SK-N-SH treated with all-trans-retinoic acid at 6 μM for 48 hours (cell line): Measurements from ENCODE around the gene DYNC1H1.

Source experiments
- ATAC-seq: fragments of 200-7000 bp; cut with Tn5 transposase; 3 replicates; pipeline ENCODE4 v1.9.1; 2020; ENCODE audit warnings: mild to moderate bottlenecking, moderate library complexity
- ARNTL ChIP-seq: fragments of 450-650 bp; formaldehyde crosslinking; IDR thresholded peaks from 2 replicates; pipeline ENCODE4 v1.5.0; 2020; ENCODE audit warnings: low read depth, mild to moderate bottlenecking, moderate library complexity, borderline replicate concordance
- BACH2 ChIP-seq: fragments of 250-450 bp; sonication (Bioruptor Pico); IDR thresholded peaks from 2 replicates; pipeline ENCODE4 v1.9.0; 2021; ENCODE audit warnings: mild to moderate bottlenecking, borderline replicate concordance
- CREB5 ChIP-seq: fragments of 250-450 bp; sonication (Bioruptor Pico); IDR thresholded peaks from 2 replicates; pipeline ENCODE4 v1.5.1; 2020; ENCODE audit warnings: low read depth, mild to moderate bottlenecking, moderate library complexity
- CSDC2 ChIP-seq: fragments of 250-450 bp; sonication (Bioruptor Pico); IDR thresholded peaks from 2 replicates; pipeline ENCODE4 v1.5.0; 2020; ENCODE audit warnings: mild to moderate bottlenecking, moderate library complexity
- ESRRG ChIP-seq: fragments of 250-450 bp; sonication (Bioruptor Pico); IDR thresholded peaks from 2 replicates; pipeline ENCODE4 v1.6.1; 2021; ENCODE audit warnings: mild to moderate bottlenecking
- ISL1 ChIP-seq: fragments of 250-450 bp; sonication (Bioruptor Pico); IDR thresholded peaks from 2 replicates; pipeline ENCODE4 v2.1.2; 2022; ENCODE audit warnings: mild to moderate bottlenecking, moderate library complexity
- OSR1 ChIP-seq: fragments of 250-450 bp; sonication (Bioruptor Pico); IDR thresholded peaks from 2 replicates; pipeline ENCODE4 v1.8.0; 2022; ENCODE audit warnings: moderate library complexity, mild to moderate bottlenecking, inconsistent platforms
- PATZ1 ChIP-seq: fragments of 250-450 bp; sonication (Bioruptor Pico); IDR thresholded peaks from 2 replicates; pipeline ENCODE4 v1.8.0; 2020; ENCODE audit warnings: mild to moderate bottlenecking, moderate library complexity, borderline replicate concordance
- POU6F1 ChIP-seq: fragments of 250-450 bp; sonication (Bioruptor Pico); IDR thresholded peaks from 2 replicates; pipeline ENCODE4 v1.8.0; 2021; ENCODE audit warnings: low read depth, mild to moderate bottlenecking, moderate library complexity, borderline replicate concordance
- RARB ChIP-seq: fragments of 250-450 bp; sonication (Bioruptor Pico); IDR thresholded peaks from 2 replicates; pipeline ENCODE4 v1.8.0; 2021; ENCODE audit warnings: mild to moderate bottlenecking, moderate library complexity
- SNAI2 ChIP-seq: fragments of 250-450 bp; sonication (Bioruptor Pico); IDR thresholded peaks from 2 replicates; pipeline ENCODE4 v1.5.0; 2020; ENCODE audit warnings: mild to moderate bottlenecking, moderate library complexity
- TCF4 ChIP-seq: fragments of 250-450 bp; sonication (Bioruptor Pico); IDR thresholded peaks from 2 replicates; pipeline ENCODE4 v1.8.0; 2021; ENCODE audit warnings: mild to moderate bottlenecking, moderate library complexity, borderline replicate concordance
- TOX ChIP-seq: fragments of 250-450 bp; sonication (Bioruptor Pico); IDR thresholded peaks from 2 replicates; pipeline ENCODE4 v1.8.0; 2021; ENCODE audit warnings: mild to moderate bottlenecking, moderate library complexity, borderline replicate concordance
- TSHZ2 ChIP-seq: fragments of 250-450 bp; sonication (Bioruptor Pico); IDR thresholded peaks from 2 replicates; pipeline ENCODE4 v1.5.0; 2020; ENCODE audit warnings: mild to moderate bottlenecking, moderate library complexity
- ZC3H10 ChIP-seq: fragments of 250-450 bp; sonication (Bioruptor Pico); IDR thresholded peaks from 2 replicates; pipeline ENCODE4 v1.5.1; 2021; ENCODE audit warnings: mild to moderate bottlenecking, moderate library complexity
- ZFP3 ChIP-seq: fragments of 250-450 bp; sonication (Bioruptor Pico); IDR thresholded peaks from 2 replicates; pipeline ENCODE4 v1.5.0; 2020; ENCODE audit warnings: mild to moderate bottlenecking, moderate library complexity
- ZFP30 ChIP-seq: fragments of 450-650 bp; formaldehyde crosslinking; IDR thresholded peaks from 2 replicates; pipeline ENCODE4 v1.5.0; 2022; ENCODE audit warnings: mild to moderate bottlenecking, moderate library complexity
- ZNF565 ChIP-seq: fragments of 450-650 bp; formaldehyde crosslinking; conservative IDR thresholded peaks from 2 replicates; pipeline ENCODE4 v1.5.0; 2020; ENCODE audit warnings: low read depth, mild to moderate bottlenecking, moderate library complexity
- ZNF70 ChIP-seq: fragments of 450-650 bp; formaldehyde crosslinking; IDR thresholded peaks from 2 replicates; pipeline ENCODE4 v1.5.0; 2020; ENCODE audit warnings: mild to moderate bottlenecking, moderate library complexity

DYNC1H1 gene

GRCh38 chr14:101965181-101965544 lies 790 bp downstream of the DYNC1H1 start (continued):
- TF ChIP-seq PATZ1 (CRISPR knock-in tag) (no peak), POU6F1 (CRISPR knock-in tag) (no peak), ZC3H10 (no peak), OSR1 (CRISPR knock-in tag) (no peak)

GRCh38 chr14:101965770-101966722 lies 1.7 kb downstream of the DYNC1H1 start:
- TF ChIP-seq ZFP3 (no peak), RARB (no peak), ZNF70 (CRISPR knock-in tag) (no peak), ESRRG (CRISPR knock-in tag) (no peak), ISL1 (CRISPR knock-in tag) (no peak), TOX (CRISPR knock-in tag) (no peak), ZNF565 (CRISPR knock-in tag) (no peak), BACH2 (CRISPR knock-in tag) (no peak), ZC3H10 (no peak), CSDC2 (CRISPR knock-in tag) (no peak), SNAI2 (CRISPR knock-in tag) (no peak), ZFP30 (no peak), OSR1 (CRISPR knock-in tag) (no peak)
- no peak for ATAC-seq

- ATAC-seq = no peak
Observed at GRCh38 chr14:101966742-101967141, 2.4 kb downstream of the DYNC1H1 start.

More at GRCh38 chr14:101966742-101967141, 2.4 kb downstream of the DYNC1H1 start:
- no peak for TF ChIP-seq ISL1 (CRISPR knock-in tag)
- TF ChIP-seq ZNF565 (CRISPR knock-in tag) = no peak
- TF ChIP-seq OSR1 (CRISPR knock-in tag) = no peak
- no peak for TF ChIP-seq ZFP3
- no peak for TF ChIP-seq TOX (CRISPR knock-in tag)
- TF ChIP-seq ARNTL = no peak
- TF ChIP-seq CSDC2 (CRISPR knock-in tag) = no peak
- TF ChIP-seq TCF4 (CRISPR knock-in tag) = no peak
- no peak for TF ChIP-seq TSHZ2 (CRISPR knock-in tag)
- no peak for TF ChIP-seq ZC3H10
- no peak for TF ChIP-seq ZNF70 (CRISPR knock-in tag)
- TF ChIP-seq PATZ1 (CRISPR knock-in tag) = no peak
- TF ChIP-seq ESRRG (CRISPR knock-in tag) = no peak
- no peak for TF ChIP-seq RARB
- no peak for TF ChIP-seq CREB5 (CRISPR knock-in tag)
- TF ChIP-seq BACH2 (CRISPR knock-in tag) = no peak
